DMS53 treated with DMSO at 0.1 percent for 48 hours (cell line): Measurements from ENCODE around the gene PPP1R15A.
A peak's percentile ranks its signal among the peaks of the same experiment; 100 is the strongest.
"Not testable (repeated sequence)": the region's sequence is repeated elsewhere in the genome, so short reads cannot be mapped to it uniquely, and the experiment has no call there.

Source experiments
- DNase-seq: peaks from one replicate; lab custom pipeline; 2025; ENCODE audit not compliant: unreplicated experiment; lab: John Stamatoyannopoulos, UW

The PPP1R15A gene

DNA sequence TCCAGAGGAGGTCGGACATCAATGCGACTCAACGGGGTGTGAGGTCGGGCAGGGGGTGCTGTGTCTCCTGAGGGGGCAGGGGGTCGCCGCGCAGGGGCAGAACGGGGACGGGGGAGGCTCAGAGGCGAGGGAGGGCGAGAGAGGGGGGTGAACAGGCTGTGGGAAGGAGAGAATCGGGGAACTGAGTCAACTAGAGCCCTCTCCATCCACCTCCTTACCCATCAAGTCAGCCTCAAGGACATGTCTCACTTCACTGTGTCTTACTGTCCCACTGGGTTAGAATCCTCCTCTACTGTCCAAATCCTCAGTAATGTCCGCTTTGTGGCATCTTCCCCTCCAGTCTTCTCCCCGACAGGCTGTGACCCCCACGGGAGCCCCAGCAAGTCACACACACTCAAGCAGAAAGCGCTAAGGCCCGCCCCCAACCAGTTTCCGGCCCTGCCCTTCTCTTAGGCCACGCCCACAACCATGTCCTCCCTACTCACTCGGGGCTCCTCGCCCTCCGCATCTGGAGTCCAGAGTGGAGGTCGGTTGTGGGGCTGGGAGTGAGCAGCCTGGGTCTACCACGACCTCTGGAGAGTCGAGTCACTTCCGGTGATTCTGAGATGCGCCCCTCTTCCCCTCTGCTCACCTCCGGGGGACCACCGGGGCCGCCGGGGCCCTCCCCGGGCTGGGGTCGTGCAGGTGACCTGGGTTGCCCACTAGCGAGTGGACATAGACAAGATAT, 13.1 kb upstream of the PPP1R15A start:
- no peak for DNase-seq

DNA sequence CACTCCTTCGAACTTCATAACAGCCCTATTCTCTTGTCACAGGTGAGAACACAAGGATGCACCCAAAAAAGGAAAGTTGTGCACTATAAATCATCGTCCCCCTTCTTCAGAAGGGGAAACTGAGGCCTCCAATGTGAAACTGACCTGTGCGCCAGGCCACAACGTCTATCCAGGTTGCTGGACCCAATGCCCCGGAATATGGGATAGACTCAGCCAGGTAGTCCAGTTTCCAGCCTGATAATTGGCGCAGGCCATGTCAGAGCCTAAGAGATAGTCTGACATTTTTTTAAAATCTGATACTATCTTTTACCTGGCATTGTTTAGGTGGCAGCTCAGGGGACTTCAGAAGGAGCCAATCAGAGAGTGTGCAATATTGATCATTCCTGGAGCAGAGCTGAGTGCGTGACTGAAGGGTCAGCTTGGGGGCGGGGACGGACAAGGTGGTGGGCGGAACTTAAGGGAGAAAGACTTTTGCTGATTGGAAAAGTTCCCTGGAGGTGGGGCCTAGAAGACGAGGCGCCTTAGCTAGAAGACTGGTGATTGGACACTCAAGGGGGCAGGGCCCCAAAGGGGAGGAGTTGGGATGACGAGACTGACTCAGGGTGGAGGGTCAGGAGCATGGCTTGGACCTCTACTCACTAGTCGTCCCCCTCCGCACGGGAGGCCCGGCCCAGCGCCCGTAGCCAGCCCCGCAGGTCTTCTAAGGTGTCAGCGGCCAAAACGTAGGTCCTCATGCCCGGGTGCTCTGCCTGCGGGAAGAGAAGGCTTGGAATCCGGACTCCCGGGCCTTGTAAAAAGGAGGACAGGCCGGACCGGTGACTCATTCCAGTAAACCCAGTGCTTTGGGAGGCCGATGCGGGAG, 12.3 kb upstream of the PPP1R15A start:
- DNase-seq, result no peak

DNA sequence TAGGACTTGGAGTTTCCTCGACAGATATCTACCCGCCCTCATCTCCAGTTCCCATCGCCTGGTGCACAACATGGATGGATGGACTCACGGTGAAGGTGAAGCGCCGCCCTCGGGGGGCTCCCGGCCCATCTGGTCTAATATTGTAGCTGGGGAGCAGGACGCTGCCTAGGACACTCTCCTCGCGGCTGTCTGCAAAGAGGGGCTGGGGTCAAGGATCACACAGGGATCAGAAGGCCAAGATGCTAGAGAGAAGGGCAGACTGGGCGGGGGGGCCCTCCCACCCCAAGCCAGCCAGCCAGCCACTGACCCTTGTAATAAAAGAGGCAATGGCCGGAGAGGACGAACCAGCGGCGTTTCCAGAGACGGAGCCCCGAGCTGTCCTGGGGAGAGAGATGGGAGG, 10.9 kb upstream of the PPP1R15A start:
- no peak for DNase-seq

DNA sequence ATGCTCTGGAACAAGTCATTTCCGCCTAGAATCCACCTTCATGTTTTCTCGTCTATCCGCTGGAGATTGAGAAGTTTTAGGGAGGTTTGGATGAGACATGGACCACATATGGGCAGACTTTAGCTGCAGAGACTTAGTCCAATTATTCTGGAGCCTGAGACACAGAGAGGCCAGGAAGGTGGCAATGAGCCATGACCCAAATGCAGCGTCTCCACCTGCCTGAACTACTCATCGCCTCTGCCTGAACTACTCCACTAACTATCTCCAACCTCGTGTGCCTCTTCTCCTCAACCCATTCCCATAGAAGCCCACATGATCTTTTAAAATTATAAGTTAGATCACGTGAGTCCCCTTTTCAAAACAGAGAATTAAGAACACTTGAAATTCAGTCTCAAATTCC, 9.4 kb upstream of the PPP1R15A start:
- no peak for DNase-seq

DNA sequence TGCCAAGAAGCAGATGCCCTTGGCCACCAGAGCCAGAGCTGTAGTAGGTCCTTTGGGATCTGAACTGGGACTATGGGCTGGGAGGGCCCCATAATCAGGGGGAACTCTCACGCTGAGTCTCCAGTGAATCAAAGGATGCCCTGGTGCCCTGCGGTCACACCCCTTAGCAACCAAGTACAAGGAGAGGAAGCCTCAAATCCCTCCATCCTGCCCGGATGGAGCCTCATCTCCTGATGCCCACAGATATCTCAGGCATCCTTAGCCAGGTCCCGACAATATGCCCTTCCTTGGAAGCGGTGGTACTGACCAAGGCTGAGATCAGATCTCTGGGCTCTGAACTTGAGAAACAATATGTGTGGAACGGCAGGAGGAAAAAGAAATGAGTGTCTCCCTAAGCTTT, 5.5 kb upstream of the PPP1R15A start:
- DNase-seq, result no peak

DNA sequence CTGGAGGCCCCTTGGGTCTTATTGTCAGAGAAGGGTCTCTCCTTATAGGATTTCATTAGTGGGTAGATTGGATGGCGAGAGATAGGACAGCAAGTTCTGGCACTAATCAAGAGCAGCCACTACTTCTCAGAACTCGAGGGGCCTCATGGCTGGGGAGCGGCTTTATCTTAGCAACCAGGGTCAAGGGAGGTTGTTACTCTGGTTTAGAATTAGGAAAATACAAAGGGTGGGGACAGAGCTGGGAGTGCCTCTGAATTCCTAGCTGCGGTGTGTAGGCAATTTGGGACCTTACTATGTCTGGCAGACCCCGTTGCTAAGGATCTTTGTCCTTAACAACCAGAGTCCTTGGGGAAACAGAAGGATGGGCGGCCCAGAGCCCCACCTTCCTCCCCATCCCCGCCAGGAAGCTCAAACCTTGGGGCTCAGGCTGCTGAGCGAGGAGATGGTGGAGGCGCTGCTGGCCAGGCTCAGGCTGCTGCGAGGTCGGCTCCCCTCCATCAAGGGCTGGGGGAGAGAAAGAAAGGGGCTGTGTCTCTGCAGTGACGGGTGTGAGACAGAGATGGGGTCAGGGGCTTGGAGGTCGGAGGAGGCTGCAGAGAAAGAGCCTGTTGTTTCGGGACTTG, 5.0 kb upstream of the PPP1R15A start:
- DNase-seq, result no peak

DNA sequence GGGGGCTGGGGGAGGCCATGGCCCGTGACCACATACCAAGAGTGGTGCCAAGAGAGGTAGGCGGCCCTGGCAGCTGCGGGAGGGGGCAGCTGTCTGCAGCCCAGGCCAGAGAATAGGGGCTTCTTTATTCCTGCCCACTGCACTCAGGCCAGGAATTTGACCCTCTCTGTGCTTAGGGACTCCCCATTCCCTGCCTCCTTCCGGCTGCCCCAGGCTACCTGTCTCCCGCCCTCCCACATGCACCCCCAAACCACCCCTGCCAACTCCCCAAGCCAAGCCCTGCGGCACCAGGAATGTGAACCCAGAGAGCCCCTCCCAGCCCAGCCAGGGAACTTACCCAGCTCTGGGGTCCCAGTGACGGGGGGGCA, 4.5 kb upstream of the PPP1R15A start:
- no peak for DNase-seq

DNA sequence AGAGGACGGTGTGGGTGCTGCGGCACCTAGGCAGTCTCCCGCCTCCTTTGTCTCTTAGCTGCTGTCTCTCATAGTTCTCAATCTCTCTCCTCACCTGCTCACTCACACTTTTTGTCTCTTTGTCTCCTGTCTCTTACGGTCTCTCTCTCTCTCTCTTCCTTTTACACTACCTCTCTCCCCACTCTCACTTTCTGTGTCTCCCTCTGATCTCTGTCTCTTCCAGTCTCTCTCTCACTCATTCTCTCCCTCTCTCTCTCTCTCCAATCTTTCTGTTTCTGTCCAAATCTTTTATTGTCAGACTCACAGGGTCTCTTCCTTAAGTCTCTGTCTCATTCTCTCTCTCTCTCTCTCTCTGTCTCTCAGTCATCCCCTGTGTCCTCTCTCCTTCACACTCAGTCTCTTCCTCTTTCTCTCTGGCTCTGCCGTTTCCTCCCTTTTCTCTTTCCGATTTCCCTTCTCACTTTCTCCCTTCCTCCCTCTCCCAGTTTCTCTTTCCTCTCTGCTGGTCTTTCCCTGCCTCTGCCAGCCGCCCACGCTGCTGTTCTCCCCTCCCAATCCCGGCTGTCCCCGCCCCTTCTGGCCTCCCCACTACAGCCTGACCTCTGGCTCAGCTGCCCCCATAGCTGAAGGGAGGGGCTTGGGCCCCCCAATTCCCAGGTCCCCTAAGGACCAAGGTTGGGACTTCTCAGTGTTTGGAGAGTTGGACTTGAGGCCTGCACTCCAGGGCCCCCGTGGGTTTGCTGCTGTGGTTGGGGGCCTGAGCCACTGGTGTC, 3.9 kb upstream of the PPP1R15A start, which contains the start of gene PLEKHA4:
PLEKHA4 (minus strand) TSS at position 504 of the 773 bp plus-strand sequence. CDS start 997 bp downstream, outside the sequence.
- no peak for DNase-seq

DNA sequence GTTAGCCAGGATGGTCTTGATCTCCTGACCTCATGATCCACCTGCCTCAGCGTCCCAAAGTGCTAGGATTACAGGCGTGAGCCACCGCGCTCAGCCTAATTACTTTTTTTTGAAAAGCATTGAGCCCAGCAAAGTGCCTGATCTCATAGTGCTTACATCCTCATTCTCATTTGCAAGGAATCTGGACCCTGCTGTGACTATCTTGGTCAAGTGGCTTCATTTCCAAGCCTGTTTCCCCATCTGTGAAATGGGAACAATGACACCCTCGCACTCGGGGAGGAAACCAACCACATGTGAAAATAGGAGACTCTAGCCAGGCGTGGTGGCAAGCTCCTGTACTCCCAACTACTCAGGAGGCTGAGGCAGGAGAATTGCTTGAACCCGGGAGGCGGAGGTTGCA, 2.2 kb upstream of the PPP1R15A start:
- no peak for DNase-seq

DNA sequence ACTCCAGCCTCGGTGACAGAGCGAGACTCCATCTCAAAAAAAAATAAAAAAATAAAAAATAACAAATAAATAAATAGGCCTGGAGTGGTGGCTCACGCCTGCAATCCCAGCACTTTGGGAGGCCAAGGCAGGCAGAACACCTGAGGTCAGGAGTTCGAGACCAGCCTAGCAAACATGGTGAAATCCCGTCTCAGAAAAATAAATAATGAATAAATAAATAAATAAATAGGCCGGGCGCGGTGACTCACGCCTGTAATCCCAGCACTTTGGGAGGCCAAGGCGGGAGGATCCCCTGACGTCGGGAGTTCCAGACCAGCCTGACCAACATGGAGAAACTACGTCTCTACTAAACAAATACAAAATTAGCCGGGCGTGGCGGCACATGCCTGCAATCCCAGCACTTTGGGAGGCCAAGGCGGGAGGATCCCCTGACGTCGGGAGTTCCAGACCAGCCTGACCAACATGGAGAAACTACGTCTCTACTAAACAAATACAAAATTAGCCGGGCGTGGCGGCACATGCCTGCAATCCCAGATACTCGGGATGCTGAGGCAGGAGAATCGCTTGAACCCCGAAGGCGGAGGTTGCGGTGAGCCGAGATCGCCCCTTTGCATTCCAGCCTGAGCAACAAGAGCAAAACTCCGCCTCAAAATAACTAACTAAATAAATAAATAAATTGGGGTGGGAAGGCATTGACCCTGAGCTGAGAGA, 595 bp upstream of the PPP1R15A start:
- DNase-seq, result not testable (repeated sequence)

DNA sequence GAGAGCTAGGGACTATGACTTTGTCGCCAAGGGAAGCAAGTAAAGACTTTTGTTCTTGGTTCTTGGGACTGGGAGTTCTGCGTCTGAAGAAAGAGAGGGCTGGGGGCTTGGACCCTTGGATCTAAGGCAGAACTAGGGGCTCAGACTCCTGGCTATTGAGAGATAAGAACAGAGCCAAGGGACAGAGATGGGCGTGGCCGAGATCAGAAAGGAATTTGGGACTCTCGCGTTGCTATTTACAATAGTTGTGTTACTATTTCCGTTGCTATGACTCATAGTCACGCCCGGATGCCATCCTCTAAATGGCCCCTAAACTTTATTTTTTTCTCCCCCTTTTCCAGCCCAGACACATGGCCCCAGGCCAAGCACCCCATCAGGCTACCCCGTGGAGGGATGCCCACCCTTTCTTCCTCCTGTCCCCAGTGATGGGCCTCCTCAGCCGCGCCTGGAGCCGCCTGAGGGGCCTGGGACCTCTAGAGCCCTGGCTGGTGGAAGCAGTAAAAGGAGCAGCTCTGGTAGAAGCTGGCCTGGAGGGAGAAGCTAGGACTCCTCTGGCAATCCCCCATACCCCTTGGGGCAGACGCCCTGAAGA, 759 bp downstream of the PPP1R15A start:
- peak; percentile 81 for DNase-seq

DNA sequence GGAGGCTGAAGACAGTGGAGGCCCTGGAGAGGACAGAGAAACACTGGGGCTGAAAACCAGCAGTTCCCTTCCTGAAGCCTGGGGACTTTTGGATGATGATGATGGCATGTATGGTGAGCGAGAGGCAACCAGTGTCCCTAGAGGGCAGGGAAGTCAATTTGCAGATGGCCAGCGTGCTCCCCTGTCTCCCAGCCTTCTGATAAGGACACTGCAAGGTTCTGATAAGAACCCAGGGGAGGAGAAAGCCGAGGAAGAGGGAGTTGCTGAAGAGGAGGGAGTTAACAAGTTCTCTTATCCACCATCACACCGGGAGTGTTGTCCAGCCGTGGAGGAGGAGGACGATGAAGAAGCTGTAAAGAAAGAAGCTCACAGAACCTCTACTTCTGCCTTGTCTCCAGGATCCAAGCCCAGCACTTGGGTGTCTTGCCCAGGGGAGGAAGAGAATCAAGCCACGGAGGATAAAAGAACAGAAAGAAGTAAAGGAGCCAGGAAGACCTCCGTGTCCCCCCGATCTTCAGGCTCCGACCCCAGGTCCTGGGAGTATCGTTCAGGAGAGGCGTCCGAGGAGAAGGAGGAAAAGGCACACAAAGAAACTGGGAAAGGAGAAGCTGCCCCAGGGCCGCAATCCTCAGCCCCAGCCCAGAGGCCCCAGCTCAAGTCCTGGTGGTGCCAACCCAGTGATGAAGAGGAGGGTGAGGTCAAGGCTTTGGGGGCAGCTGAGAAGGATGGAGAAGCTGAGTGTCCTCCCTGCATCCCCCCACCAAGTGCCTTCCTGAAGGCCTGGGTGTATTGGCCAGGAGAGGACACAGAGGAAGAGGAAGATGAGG, 1.5 kb downstream of the PPP1R15A start:
- DNase-seq, result no peak

DNA sequence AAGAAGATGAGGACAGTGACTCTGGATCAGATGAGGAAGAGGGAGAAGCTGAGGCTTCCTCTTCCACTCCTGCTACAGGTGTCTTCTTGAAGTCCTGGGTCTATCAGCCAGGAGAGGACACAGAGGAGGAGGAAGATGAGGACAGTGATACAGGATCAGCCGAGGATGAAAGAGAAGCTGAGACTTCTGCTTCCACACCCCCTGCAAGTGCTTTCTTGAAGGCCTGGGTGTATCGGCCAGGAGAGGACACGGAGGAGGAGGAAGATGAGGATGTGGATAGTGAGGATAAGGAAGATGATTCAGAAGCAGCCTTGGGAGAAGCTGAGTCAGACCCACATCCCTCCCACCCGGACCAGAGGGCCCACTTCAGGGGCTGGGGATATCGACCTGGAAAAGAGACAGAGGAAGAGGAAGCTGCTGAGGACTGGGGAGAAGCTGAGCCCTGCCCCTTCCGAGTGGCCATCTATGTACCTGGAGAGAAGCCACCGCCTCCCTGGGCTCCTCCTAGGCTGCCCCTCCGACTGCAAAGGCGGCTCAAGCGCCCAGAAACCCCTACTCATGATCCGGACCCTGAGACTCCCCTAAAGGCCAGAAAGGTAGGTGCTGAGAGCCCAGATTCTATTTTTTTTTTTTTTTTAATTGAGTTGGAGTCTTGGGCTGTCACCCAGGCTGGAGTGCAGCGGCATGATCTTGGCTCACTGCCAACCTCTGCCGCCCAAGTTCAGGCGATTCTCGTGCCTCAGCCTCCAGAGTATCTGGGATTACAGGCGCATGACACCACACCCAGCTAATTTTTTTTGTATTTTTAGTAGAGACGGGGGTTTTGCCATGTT, 2.3 kb downstream of the PPP1R15A start:
- DNase-seq, result no peak

DNA sequence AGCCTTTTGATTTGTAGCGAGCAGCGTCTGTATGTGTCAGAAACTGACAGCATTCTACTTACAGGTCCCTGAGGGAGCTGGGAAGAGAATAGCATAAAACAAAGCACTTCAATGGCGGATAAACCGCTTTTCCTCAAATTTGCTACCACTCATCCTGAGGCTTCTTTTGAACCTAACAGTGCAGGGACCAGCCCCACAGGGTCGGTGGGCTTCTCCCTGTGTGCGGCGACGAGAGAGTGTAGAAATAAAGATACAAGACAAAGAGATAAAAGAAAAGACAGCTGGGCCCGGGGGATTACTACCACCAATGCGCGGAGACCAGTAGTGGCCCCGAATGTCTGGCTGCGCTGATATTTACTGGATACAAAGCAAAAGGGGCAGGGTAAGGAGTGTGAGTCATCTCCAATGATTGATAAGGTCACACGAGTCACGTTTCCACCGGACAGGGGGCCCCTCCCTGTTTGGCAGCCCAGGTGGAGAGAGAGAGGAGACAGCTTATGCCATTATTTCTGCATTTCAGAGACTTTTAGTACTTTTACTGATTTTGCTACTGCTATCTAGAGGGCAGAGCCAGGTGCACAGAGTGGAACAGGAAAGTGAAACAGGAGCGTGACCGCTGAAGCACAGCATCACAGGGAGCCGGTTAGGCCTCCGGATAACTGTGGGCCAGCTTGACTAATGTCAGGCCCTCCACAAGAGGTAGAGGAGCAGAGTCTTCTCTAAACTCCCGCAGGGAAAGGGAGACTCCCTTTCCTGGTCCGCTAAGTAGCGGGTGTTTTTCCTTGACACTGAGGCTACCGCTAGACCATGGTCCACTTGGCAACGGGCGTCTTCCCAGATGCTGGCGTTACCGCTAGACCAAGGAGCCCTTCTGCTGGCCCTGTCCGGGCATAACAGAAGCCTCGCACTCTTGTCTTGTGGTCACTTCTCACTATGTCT, 4.1 kb downstream of the PPP1R15A start:
- DNase-seq, result peak; percentile 23

DNA sequence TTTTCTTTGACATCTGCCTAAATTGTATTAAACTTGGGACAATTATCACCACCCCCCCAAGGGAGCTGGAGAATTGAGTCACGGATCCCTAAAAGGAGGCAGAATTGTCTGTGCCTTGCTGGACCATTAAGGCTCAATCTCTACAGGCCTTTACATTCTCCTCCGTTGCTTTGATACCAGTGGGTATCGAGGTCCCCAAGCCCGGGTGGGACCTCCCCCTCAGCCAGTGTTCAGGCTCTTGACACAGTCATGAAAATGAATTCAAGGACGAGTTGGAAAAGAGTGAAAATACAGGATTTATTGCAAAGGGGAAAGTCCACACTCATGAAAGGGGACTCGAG, 5.6 kb downstream of the PPP1R15A start:
- no peak for DNase-seq

DNA sequence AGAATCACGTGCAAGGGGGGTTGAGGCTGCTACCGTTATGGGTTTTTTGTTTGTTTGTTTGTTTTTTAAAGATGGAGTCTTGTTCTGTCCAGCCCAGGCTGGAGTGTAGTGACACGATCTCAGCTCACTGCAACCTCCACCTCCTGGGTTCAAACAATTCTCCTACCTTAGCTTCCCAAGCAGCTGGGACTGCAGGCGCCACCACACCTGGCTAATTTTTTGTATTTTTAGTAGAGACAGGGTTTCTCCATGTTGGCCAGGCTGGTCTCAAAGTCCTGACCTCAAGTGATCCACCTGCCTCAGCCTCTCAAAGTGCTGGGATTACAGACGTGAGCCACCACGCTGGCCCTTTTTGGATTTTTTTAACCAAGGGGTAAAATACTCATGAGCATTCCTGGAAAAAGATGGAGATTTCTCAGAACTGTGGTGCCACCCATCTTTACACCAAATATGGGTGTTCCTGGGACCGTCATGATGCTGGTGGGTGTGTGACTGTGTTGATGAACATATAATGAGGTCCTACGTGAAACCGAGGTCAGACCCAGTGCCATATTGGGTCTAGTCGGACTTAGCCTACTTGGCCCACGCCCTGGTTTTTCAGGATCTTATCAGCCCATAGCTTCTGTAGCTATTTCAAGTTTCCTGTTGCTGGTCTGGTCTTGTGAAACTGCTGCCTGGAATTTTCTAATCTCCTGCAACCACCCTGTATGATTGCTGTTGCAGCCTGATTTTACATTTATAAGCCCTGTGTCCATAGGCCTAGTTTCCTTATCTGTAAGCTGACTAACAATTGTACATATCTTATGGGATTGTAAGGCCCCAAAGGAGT, 6.2 kb downstream of the PPP1R15A start:
- no peak for DNase-seq
